CD14-positive monocyte (primary cell): ENCODE data around the gene KIF13A. TPM values are rescaled to one million over a fixed set of nuclear protein-coding genes. Genes with fewer than 3 reads are reported as not detected.

Experiments used
- DNase-seq, 3 donors: peaks; one replicate each; pipeline ENCODE4 v3.0.0-alpha.2; 2011 to 2022
- H2AFZ ChIP-seq: 2 replicates; pipeline ENCODE4 v1.6.0; 2012; ENCODE audit warnings: mild to moderate bottlenecking, low read depth, low read length, inconsistent platforms; ENCODE audit not compliant: insufficient read depth, poor library complexity, severe bottlenecking
- H3K27ac ChIP-seq, 2 donors: 1 replicate in 1 of 2; 2 replicates in 1 of 2; pipeline ENCODE4 v1.5.1; 2012 to 2013; ENCODE audit warnings: low read length in 2 of 2, control low read depth in 1 of 2, inconsistent platforms in 1 of 2, low read depth in 1 of 2, mild to moderate bottlenecking in 1 of 2
- H3K27me3 ChIP-seq, 2 donors: one replicate each; pipeline versions ENCODE4 v1.6.0 to v1.6.1; 2011 to 2013; ENCODE audit warnings: low read length in 2 of 2; ENCODE audit not compliant: control insufficient read depth in 2 of 2, insufficient read depth in 2 of 2
- H3K36me3 ChIP-seq, 2 donors: replicated peaks in 1 of 2; 1 replicate in 1 of 2; 2 replicates in 1 of 2; pipeline versions ENCODE4 v1.5.1 to v1.6.1; 2012 to 2013; ENCODE audit warnings: low read length in 2 of 2, control low read depth in 1 of 2, inconsistent platforms in 1 of 2, mild to moderate bottlenecking in 1 of 2; ENCODE audit not compliant: insufficient read depth in 2 of 2, control insufficient read depth in 1 of 2
- H3K4me1 ChIP-seq, 2 donors: 1 replicate in 1 of 2; 2 replicates in 1 of 2; pipeline versions ENCODE4 v1.5.1 to v1.6.1; 2012 to 2013; ENCODE audit warnings: low read length in 2 of 2, control low read depth in 1 of 2, inconsistent platforms in 1 of 2, mild to moderate bottlenecking in 1 of 2, moderate library complexity in 1 of 2; ENCODE audit not compliant: insufficient read depth in 2 of 2, control insufficient read depth in 1 of 2
- H3K4me2 ChIP-seq: replicated peaks from 2 replicates; pipeline ENCODE3; 2012; ENCODE audit warnings: low read length, moderate library complexity, mild to moderate bottlenecking; ENCODE audit not compliant: poor library complexity, severe bottlenecking; ENCODE audit errors: extremely low read depth
- H3K4me3 ChIP-seq, 3 experiments: fragments of 200-600 bp in 1 of 3; sonication (generic) in 1 of 3; replicated peaks in 1 of 3; 1 replicate in 2 of 3; 2 replicates in 1 of 3; pipeline ENCODE4 v1.5.1; 2011 to 2013; ENCODE audit warnings: low read length in 3 of 3, mild to moderate bottlenecking in 3 of 3, control low read depth in 2 of 3, low read depth in 2 of 3, inconsistent platforms in 1 of 3, moderate library complexity in 1 of 3
- H3K79me2 ChIP-seq: 2 replicates; pipeline ENCODE4 v1.6.0; 2012; ENCODE audit warnings: mild to moderate bottlenecking, control low read depth, inconsistent platforms, low read length, moderate library complexity; ENCODE audit not compliant: insufficient read depth
- H3K9ac ChIP-seq: 2 replicates; pipeline ENCODE4 v1.6.0; 2017; ENCODE audit warnings: low read length, mild to moderate bottlenecking; ENCODE audit not compliant: insufficient read depth, poor library complexity, severe bottlenecking
- H3K9me3 ChIP-seq, 2 donors: replicated peaks in 1 of 2; 1 replicate in 1 of 2; 2 replicates in 1 of 2; pipeline versions ENCODE4 v1.5.1 to v1.6.1; 2012 to 2013; ENCODE audit warnings: low read length in 2 of 2, control low read depth in 1 of 2; ENCODE audit not compliant: control insufficient read depth in 1 of 2, insufficient read depth in 1 of 2
- H4K20me1 ChIP-seq: 2 replicates; pipeline ENCODE4 v1.6.0; 2012; ENCODE audit warnings: mild to moderate bottlenecking, low read length, control low read depth, moderate library complexity; ENCODE audit not compliant: insufficient read depth
- H3K27ac Mint-ChIP-seq, 7 donors: one replicate each; pipeline ENCODE4 v1.8.0; 2020; ENCODE audit warnings: mild to moderate bottlenecking in 7 of 7, mixed read lengths in 7 of 7, moderate library complexity in 6 of 7, inconsistent platforms in 2 of 7
- H3K27me3 Mint-ChIP-seq, 3 donors: one replicate each; pipeline ENCODE4 v1.8.0; 2021 to 2022; ENCODE audit warnings: low read depth in 3 of 3, mild to moderate bottlenecking in 3 of 3, mixed read lengths in 3 of 3, moderate library complexity in 3 of 3, inconsistent platforms in 1 of 3
- H3K36me3 Mint-ChIP-seq, 2 donors: one replicate each; pipeline ENCODE4 v1.8.0; 2020; ENCODE audit warnings: mixed read lengths in 2 of 2, inconsistent platforms in 1 of 2, mild to moderate bottlenecking in 1 of 2
- H3K4me1 Mint-ChIP-seq: one replicate; pipeline ENCODE4 v1.8.0; 2020; ENCODE audit warnings: mild to moderate bottlenecking, mixed read lengths
- H3K4me3 Mint-ChIP-seq, 2 donors: one replicate each; pipeline ENCODE4 v1.8.0; 2020; ENCODE audit warnings: mild to moderate bottlenecking in 2 of 2, mixed read lengths in 2 of 2, moderate library complexity in 1 of 2
- H3K9me3 Mint-ChIP-seq, 7 donors: one replicate each; pipeline ENCODE4 v1.8.0; 2020 to 2022; ENCODE audit warnings: mixed read lengths in 7 of 7, mild to moderate bottlenecking in 6 of 7, moderate library complexity in 6 of 7, inconsistent platforms in 2 of 7
- WGBS: methylation state at CpG from one replicate; pipeline ENCODE4 v1.1.5; 2013; ENCODE audit warnings: missing lambda C conversion rate; ENCODE audit not compliant: insufficient coverage; 5-methylcytosine and 5-hydroxymethylcytosine counted together
- intact Hi-C, 2 donors: fragments of 100-400 bp; cut with micrococcal nuclease; formaldehyde crosslinking; loops; one replicate each; pipeline versions ENCODE4 v1.15.0 to v1.15.1; 2023
- polyA plus RNA-seq, 3 donors: library from polyadenylated mRNA; depleted of rRNA in 1 of 3; unstranded in 2 of 3; stranded (reverse) in 1 of 3; fragments of 300-500 nt in 2 of 3; fragments of >200 nt in 1 of 3; fragmentation: Illumina TruSeq in 2 of 3; gene quantifications; 1 replicate in 2 of 3; 2 replicates in 1 of 3; pipeline ENCODE4 v1.2.3, GENCODE V29; 2012 to 2021
- TF ChIP-seq, protein P1 (sequence below): fragments of 200-600 bp; IDR thresholded peaks from one replicate; pipeline ENCODE4 v1.8.0; 2022; ENCODE audit warnings: antibody characterized with exemption, mild to moderate bottlenecking

Gene KIF13A
- polyA plus RNA-seq, 3 donors: 2.9 to 28.4 (median 6.0) TPM

DNA sequence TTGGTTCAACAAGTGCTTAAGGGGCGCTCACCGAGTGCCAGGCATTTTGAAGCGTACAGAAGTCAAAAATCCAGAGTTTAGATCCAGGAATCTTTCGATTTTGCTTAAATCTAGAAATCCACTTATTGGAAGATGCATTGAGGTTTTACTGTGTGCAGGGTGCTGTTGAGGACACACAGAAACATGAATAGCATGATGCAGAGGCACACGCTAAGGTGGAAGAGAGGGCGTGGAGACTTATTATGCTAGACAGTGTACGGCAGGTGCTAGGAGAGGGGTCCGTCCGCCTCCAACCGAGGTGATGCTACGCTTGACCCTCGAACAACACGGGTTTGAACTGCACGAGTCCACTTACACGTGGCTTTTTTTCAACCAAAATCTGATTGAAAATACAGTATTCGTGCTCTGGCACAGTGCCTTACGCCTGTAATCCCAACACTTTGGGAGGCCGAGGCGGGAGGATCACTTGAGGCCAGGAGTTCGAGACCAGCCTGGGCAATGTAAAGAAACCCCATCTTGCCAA lies 1.0 kb upstream of the KIF13A start:
- no peaks in the 10 kb centered on the region for H3K9me3 Mint-ChIP-seq
- peaks cover 0 to 4% (median 4%) of the 10 kb centered on the region in 3 donors for H3K27me3 Mint-ChIP-seq
- H4K20me1 ChIP-seq: peaks cover 22% of the 10 kb centered on the region
- 13% methylated on average over 15 of the region's 20 CpGs for WGBS
- H3K27ac ChIP-seq: peak overlapping the region; percentile 91 to 95
- peak overlapping the region; percentile 88 for H2AFZ ChIP-seq
- H3K27ac Mint-ChIP-seq: peak overlapping the region; percentile 90 to 99 (median 97)
- H3K9me3 ChIP-seq: no peaks in the 10 kb centered on the region
- H3K4me1 ChIP-seq: peaks cover 58 to 59% of the 10 kb centered on the region in 2 donors
- peak overlapping the region; percentile 69 to 99 (median 83) for H3K4me3 ChIP-seq
- peaks cover 56% of the 10 kb centered on the region for H3K4me1 Mint-ChIP-seq
- H3K79me2 ChIP-seq: peaks cover 41% of the 10 kb centered on the region
- H3K36me3 Mint-ChIP-seq: peaks cover 5 to 7% of the 10 kb centered on the region in 2 donors
- H3K4me2 ChIP-seq: peak overlapping the region; percentile 86
- no peaks in the 10 kb centered on the region for H3K27me3 ChIP-seq
- H3K36me3 ChIP-seq: peaks cover 0 to 5% of the 10 kb centered on the region in 2 donors
- H3K9ac ChIP-seq: peak overlapping the region; percentile 88
- TF ChIP-seq, protein P1, sequence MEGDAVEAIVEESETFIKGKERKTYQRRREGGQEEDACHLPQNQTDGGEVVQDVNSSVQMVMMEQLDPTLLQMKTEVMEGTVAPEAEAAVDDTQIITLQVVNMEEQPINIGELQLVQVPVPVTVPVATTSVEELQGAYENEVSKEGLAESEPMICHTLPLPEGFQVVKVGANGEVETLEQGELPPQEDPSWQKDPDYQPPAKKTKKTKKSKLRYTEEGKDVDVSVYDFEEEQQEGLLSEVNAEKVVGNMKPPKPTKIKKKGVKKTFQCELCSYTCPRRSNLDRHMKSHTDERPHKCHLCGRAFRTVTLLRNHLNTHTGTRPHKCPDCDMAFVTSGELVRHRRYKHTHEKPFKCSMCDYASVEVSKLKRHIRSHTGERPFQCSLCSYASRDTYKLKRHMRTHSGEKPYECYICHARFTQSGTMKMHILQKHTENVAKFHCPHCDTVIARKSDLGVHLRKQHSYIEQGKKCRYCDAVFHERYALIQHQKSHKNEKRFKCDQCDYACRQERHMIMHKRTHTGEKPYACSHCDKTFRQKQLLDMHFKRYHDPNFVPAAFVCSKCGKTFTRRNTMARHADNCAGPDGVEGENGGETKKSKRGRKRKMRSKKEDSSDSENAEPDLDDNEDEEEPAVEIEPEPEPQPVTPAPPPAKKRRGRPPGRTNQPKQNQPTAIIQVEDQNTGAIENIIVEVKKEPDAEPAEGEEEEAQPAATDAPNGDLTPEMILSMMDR: no peak
- H3K4me3 Mint-ChIP-seq: peak overlapping the region; percentile 94
- DNase-seq: no peak
- intact Hi-C loops: loop anchor here (5.0 to 10.0 kb wide), 3 partner anchors 54 to 134 kb away; partner anchors contain the start of gene NHLRC1 (in 1 of the 2)

DNA sequence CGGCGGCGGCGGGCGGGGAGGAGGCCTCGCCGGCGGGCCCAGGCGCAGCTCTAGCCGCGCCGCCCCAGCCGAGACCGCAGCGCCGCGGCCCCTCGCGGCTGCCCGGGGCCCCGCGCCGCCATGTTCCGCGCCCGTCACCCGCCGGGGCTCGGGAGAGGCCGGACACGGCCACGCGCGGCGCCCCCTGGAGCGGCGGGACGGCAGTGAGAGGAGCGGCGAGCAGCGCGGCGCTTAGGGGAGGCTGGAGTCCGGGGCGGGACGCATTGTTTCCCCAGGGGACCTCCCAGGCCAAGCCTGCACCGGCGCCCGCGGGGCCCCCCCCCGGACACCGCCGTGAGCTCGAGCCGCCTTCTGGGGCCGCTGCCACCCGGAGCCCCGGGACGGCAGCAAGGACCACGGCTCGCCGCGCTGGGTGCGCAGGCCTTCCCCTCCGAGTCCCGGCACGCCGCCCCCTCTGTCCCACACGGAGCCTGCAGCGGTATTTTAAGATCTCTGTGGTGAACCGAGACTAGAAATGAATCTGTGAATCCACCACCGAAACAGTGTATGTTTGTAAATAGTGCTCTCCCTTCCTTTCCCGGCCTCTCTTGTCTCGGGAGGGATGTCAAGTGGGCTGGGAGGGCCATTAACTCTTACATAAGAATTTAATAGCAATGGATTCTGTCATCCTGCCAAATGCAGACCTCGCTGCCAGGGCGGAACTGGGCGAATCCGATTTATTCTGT lies 424 bp upstream of the KIF13A start:
- peak overlapping the region; percentile 86 for H3K4me2 ChIP-seq
- H3K79me2 ChIP-seq: peaks cover 44% of the 10 kb centered on the region
- peak overlapping the region; percentile 91 to 95 for H3K27ac ChIP-seq
- no peaks in the 10 kb centered on the region for H3K27me3 ChIP-seq
- peaks cover 25% of the 10 kb centered on the region for H4K20me1 ChIP-seq
- peak overlapping the region; percentile 69 to 99 (median 83) for H3K4me3 ChIP-seq
- H3K36me3 Mint-ChIP-seq: peaks cover 5 to 11% of the 10 kb centered on the region in 2 donors
- peaks cover 52 to 55% of the 10 kb centered on the region in 2 donors for H3K4me1 ChIP-seq
- H3K36me3 ChIP-seq: peaks cover 0 to 7% of the 10 kb centered on the region in 2 donors
- WGBS: under 1% methylated on average over 69 of the region's 78 CpGs
- peak overlapping the region; percentile 88 for H3K9ac ChIP-seq
- H3K4me3 Mint-ChIP-seq: peak overlapping the region; percentile 94
- H3K27me3 Mint-ChIP-seq: peaks cover 0 to 4% (median 4%) of the 10 kb centered on the region in 3 donors
- peak overlapping the region; percentile 88 for H2AFZ ChIP-seq
- no peaks in the 10 kb centered on the region for H3K9me3 ChIP-seq
- peak overlapping the region; percentile 90 to 99 (median 97) for H3K27ac Mint-ChIP-seq
- peaks cover 51% of the 10 kb centered on the region for H3K4me1 Mint-ChIP-seq
- intact Hi-C loops: loop anchor here (5.0 to 10.0 kb wide), 3 partner anchors 53 to 134 kb away; partner anchors contain the start of gene NHLRC1 (in 1 of the 2)
- TF ChIP-seq, protein P1: peak; percentile 29
- DNase-seq: peak; percentile 43 to 62 (median 60)
- no peaks in the 10 kb centered on the region for H3K9me3 Mint-ChIP-seq
